Keratinocyte (primary cell): ENCODE results near the gene VWC2L. TPM values are rescaled to one million over a fixed set of nuclear protein-coding genes. Genes with fewer than 3 reads are reported as not detected.

Source experiments
- DNase-seq: peaks from one replicate; pipeline ENCODE4 v3.0.0-alpha.2; 2011; ENCODE audit warnings: low read depth, missing footprints, low spot score
- FAIRE-seq: peaks from 2 replicates; lab custom pipeline; 2011; peaks lifted over from hg19 to GRCh38; lab: Jason Lieb, UNC
- H2AFZ ChIP-seq: 2 replicates; pipeline ENCODE4 v1.6.0; 2012; ENCODE audit warnings: low read length, control low read depth, inconsistent platforms; ENCODE audit not compliant: control insufficient read depth
- H3K27ac ChIP-seq: 2 replicates; pipeline ENCODE4 v1.5.1; 2011; ENCODE audit warnings: low read length; ENCODE audit not compliant: control insufficient read depth, insufficient read depth
- H3K27me3 ChIP-seq: 3 replicates; pipeline ENCODE4 v1.6.0; 2011; ENCODE audit warnings: low read length; ENCODE audit not compliant: control insufficient read depth, insufficient read depth; ENCODE audit errors: extremely low read depth
- H3K36me3 ChIP-seq, 2 experiments: 2 replicates in 1 of 2; 3 replicates in 1 of 2; pipeline ENCODE4 v1.5.1; 2011; ENCODE audit warnings: low read length in 2 of 2, mild to moderate bottlenecking in 1 of 2; ENCODE audit not compliant: control insufficient read depth in 2 of 2, insufficient read depth in 2 of 2; ENCODE audit errors: extremely low read depth in 1 of 2
- H3K4me1 ChIP-seq: 3 replicates; pipeline ENCODE4 v1.5.1; 2011; ENCODE audit warnings: low read length; ENCODE audit not compliant: control insufficient read depth, insufficient read depth; ENCODE audit errors: extremely low read depth
- H3K4me2 ChIP-seq: 3 replicates; pipeline ENCODE4 v1.6.0; 2011; ENCODE audit warnings: low read depth, low read length; ENCODE audit not compliant: control insufficient read depth, insufficient read depth; ENCODE audit errors: extremely low read depth
- H3K4me3 ChIP-seq, 3 experiments: fragments of 200-600 bp in 1 of 3; sonication (generic) in 1 of 3; 2 replicates in 2 of 3; 3 replicates in 1 of 3; pipeline ENCODE4 v1.5.1; 2011 to 2016; ENCODE audit warnings: low read length in 3 of 3, mild to moderate bottlenecking in 3 of 3, control low read depth in 2 of 3, inconsistent platforms in 1 of 3, low read depth in 1 of 3, mixed read lengths in 1 of 3, mixed run types in 1 of 3, moderate library complexity in 1 of 3; ENCODE audit not compliant: control insufficient read depth in 2 of 3, insufficient read depth in 2 of 3; ENCODE audit errors: extremely low read depth in 1 of 3
- H3K79me2 ChIP-seq: 2 replicates; pipeline ENCODE4 v1.6.0; 2012; ENCODE audit warnings: low read length; ENCODE audit not compliant: control insufficient read depth, insufficient read depth
- H3K9ac ChIP-seq: 3 replicates; pipeline ENCODE4 v1.6.0; 2011; ENCODE audit warnings: low read length; ENCODE audit not compliant: control insufficient read depth, insufficient read depth; ENCODE audit errors: extremely low read depth
- H3K9me1 ChIP-seq: 3 replicates; pipeline ENCODE4 v1.6.0; 2011; ENCODE audit warnings: low read length; ENCODE audit not compliant: control insufficient read depth, insufficient read depth; ENCODE audit errors: extremely low read depth
- H3K9me3 ChIP-seq: 2 replicates; pipeline ENCODE4 v1.5.1; 2012; ENCODE audit warnings: low read depth, low read length; ENCODE audit not compliant: control insufficient read depth
- H4K20me1 ChIP-seq: 3 replicates; pipeline ENCODE4 v1.6.0; 2011; ENCODE audit warnings: low read length; ENCODE audit not compliant: control insufficient read depth, insufficient read depth; ENCODE audit errors: extremely low read depth
- EZH2 ChIP-seq: IDR thresholded peaks from one replicate; pipeline ENCODE4 v1.6.1; 2012; ENCODE audit warnings: inconsistent platforms, mild to moderate bottlenecking, low read length, moderate library complexity
- dilution Hi-C: fragments of 300-500 bp; cut with MboI; formaldehyde crosslinking; loops from one replicate; pipeline ENCODE4 v1.7.0; 2020; ENCODE audit warnings: low sequenced_read_pairs; ENCODE audit not compliant: extremely low pct_ligation_motif_present
- polyA plus RNA-seq, 5 experiments: library from polyadenylated mRNA; depleted of rRNA in 3 of 5; stranded (reverse) in 3 of 5; stranded (forward) in 1 of 5; unstranded in 1 of 5; fragments of >200 nt; gene quantifications; 1 replicate in 1 of 5; 2 replicates in 3 of 5; 3 replicates in 1 of 5; pipeline versions ENCODE4 v1.2.1 to v1.2.3, GENCODE V29; 2011 to 2012; ENCODE audit warnings: missing spikeins in 2 of 5, low read depth in 1 of 5, low replicate concordance in 1 of 5
- TF ChIP-seq, protein P1 (sequence below), 3 experiments: IDR thresholded peaks in 1 of 3; conservative IDR thresholded peaks in 1 of 3; optimal IDR thresholded peaks in 1 of 3; 2 replicates in 2 of 3; 3 replicates in 1 of 3; pipeline versions ENCODE3 to v1.5.1; 2011; ENCODE audit warnings: low read length in 3 of 3, mild to moderate bottlenecking in 3 of 3, moderate library complexity in 2 of 3, control low read depth in 1 of 3, inconsistent platforms in 1 of 3; ENCODE audit not compliant: insufficient read depth in 2 of 3; ENCODE audit errors: extremely low read depth in 1 of 3

Gene VWC2L
- polyA plus RNA-seq, 1 donor (not counting 4 experiments of a cell fraction or from before 2014, with no cell fraction given), result not detected

- H3K9ac ChIP-seq, result no peak overlapping the region
These were observed 118.2 kb downstream of the VWC2L start for GRCh38 chr2:214529021-214529420.

DNA sequence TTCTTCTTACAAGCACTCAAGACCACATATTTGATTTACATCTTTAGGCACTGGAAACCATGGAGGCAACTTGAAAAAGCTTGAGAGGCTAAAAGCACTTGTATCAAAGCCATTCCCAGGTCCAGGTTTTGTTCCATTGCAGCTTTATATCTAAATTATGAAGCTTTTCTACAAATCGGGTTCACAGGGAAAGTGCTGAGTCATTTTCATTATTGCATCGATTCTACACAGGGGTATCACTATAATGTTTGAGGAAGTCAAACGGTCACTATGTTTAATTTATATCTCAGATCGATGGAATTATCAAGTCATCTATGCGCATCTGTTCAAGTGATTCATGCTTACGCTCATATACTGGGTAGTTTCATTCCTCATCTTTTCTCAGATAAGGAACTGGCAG is 118.7 kb downstream of the VWC2L start:
- H3K9me3 ChIP-seq, result no peaks in the 10 kb centered on the region
- dilution Hi-C loops, result no loop called here
- FAIRE-seq (no peak), DNase-seq (no peak)
- H3K27me3 ChIP-seq, result no peaks in the 10 kb centered on the region
- no peak for TF ChIP-seq EZH2
- TF ChIP-seq, protein P1, sequence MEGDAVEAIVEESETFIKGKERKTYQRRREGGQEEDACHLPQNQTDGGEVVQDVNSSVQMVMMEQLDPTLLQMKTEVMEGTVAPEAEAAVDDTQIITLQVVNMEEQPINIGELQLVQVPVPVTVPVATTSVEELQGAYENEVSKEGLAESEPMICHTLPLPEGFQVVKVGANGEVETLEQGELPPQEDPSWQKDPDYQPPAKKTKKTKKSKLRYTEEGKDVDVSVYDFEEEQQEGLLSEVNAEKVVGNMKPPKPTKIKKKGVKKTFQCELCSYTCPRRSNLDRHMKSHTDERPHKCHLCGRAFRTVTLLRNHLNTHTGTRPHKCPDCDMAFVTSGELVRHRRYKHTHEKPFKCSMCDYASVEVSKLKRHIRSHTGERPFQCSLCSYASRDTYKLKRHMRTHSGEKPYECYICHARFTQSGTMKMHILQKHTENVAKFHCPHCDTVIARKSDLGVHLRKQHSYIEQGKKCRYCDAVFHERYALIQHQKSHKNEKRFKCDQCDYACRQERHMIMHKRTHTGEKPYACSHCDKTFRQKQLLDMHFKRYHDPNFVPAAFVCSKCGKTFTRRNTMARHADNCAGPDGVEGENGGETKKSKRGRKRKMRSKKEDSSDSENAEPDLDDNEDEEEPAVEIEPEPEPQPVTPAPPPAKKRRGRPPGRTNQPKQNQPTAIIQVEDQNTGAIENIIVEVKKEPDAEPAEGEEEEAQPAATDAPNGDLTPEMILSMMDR (optimal IDR thresholded peaks at IDR 0.05 in 1 of 3, IDR thresholded peaks at IDR 0.05 in 1 of 3, conservative IDR thresholded peaks at IDR 0.05 in 1 of 3; ENCODE audit: extremely low read depth in 1 of 3, insufficient read depth in 2 of 3, low read length in 3 of 3), result no peak
- no peak overlapping the region for H3K4me2 ChIP-seq
- H3K27ac ChIP-seq, result no peak overlapping the region
- no peaks in the 10 kb centered on the region for H4K20me1 ChIP-seq
- H3K36me3 ChIP-seq, result no peaks in the 10 kb centered on the region
- H3K79me2 ChIP-seq, result no peaks in the 10 kb centered on the region
- H3K9ac ChIP-seq, result no peak overlapping the region
- no peak overlapping the region for H3K4me3 ChIP-seq
- H2AFZ ChIP-seq, result no peak overlapping the region
- no peaks in the 10 kb centered on the region for H3K4me1 ChIP-seq
- H3K9me1 ChIP-seq, result no peaks in the 10 kb centered on the region

More at GRCh38 chr2:214529021-214529420, 118.2 kb downstream of the VWC2L start:
- Histone ChIP-seq H4K20me1 (no peaks in the 10 kb centered on the region), H3K9me3 (no peaks in the 10 kb centered on the region), H3K27me3 (no peaks in the 10 kb centered on the region), H3K9me1 (no peaks in the 10 kb centered on the region), H3K27ac (no peak overlapping the region), H3K36me3 (no peaks in the 10 kb centered on the region), H3K79me2 (no peaks in the 10 kb centered on the region), H3K4me3 (no peak overlapping the region), H3K4me2 (no peak overlapping the region), H2AFZ (no peak overlapping the region), H3K4me1 (no peaks in the 10 kb centered on the region)
- DNase-seq (no peak), FAIRE-seq (no peak)
- dilution Hi-C loops, result no loop called here
- no peak for TF ChIP-seq EZH2
- TF ChIP-seq, protein P1 (optimal IDR thresholded peaks at IDR 0.05 in 1 of 3, IDR thresholded peaks at IDR 0.05 in 1 of 3, conservative IDR thresholded peaks at IDR 0.05 in 1 of 3; ENCODE audit: extremely low read depth in 1 of 3, insufficient read depth in 2 of 3, low read length in 3 of 3), result no peak
